Gastrocnemius medialis (tissue), 4 donors: ENCODE data around the gene CSTF3.

ENCODE experiments used
- POLR2A ChIP-seq, 2 donors: fragments of 450-650 bp; IDR thresholded peaks; one replicate each; pipeline ENCODE4 v1.6.1; 2017; ENCODE audit warnings: antibody characterized with exemption in 2 of 2, mild to moderate bottlenecking in 2 of 2, moderate library complexity in 2 of 2
- TF ChIP-seq, protein P1 (sequence below), 5 experiments: fragments of 450-650 bp in 3 of 5; fragments of 200-600 bp in 2 of 5; sonication (generic) in 2 of 5; IDR thresholded peaks in 4 of 5; conservative IDR thresholded peaks in 1 of 5; 1 replicate in 4 of 5; 2 replicates in 1 of 5; pipeline ENCODE4 v1.5.1; 2016 to 2019; ENCODE audit warnings: antibody characterized with exemption in 5 of 5, mild to moderate bottlenecking in 3 of 5, moderate library complexity in 3 of 5

DNA sequence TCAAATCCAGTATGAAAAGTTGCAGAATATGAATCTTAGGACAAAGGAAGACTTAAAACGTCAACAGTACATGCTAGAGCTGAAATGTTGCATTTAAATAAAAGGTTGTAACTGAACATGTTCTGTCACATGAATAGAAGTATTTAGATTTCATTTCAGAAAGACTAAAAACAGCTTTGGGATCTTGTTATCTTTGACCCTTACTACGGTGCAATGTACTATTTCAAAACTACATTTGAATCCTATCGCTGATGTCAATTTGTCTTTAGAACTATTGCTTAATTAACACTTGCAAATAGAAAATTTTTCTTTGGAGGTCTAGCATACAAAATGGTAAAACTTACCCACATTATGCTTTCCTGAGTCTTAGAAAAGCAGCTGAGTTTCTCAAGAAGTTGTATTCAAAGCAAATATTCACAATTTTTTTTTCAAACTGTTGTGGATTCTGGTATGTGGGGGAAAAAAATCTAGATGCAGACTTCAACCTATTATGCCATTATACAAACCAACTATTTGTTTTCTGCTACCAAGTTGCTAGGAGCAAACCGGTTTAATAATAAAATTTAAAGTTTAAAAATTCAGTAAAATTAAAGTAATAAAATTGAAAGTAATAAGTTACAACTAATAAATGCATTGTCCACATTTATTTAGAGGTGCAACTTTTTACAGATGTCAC is 25.4 kb downstream of the CSTF3 start:
- TF ChIP-seq, protein P1, sequence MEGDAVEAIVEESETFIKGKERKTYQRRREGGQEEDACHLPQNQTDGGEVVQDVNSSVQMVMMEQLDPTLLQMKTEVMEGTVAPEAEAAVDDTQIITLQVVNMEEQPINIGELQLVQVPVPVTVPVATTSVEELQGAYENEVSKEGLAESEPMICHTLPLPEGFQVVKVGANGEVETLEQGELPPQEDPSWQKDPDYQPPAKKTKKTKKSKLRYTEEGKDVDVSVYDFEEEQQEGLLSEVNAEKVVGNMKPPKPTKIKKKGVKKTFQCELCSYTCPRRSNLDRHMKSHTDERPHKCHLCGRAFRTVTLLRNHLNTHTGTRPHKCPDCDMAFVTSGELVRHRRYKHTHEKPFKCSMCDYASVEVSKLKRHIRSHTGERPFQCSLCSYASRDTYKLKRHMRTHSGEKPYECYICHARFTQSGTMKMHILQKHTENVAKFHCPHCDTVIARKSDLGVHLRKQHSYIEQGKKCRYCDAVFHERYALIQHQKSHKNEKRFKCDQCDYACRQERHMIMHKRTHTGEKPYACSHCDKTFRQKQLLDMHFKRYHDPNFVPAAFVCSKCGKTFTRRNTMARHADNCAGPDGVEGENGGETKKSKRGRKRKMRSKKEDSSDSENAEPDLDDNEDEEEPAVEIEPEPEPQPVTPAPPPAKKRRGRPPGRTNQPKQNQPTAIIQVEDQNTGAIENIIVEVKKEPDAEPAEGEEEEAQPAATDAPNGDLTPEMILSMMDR (IDR thresholded peaks at IDR 0.05 in 4 of 5, conservative IDR thresholded peaks at IDR 0.05 in 1 of 5), result no peak
- no peak for TF ChIP-seq POLR2A (IDR thresholded peaks at IDR 0.05)
